Gastroesophageal sphincter (tissue), 4 donors: ENCODE measurements around the gene PRCP. TPM values are rescaled to one million over a fixed set of nuclear protein-coding genes. Genes with fewer than 3 reads are reported as not detected.
A peak's percentile ranks its signal among the peaks of the same experiment; 100 is the strongest.

Source experiments
- ATAC-seq: fragments of 150-250 bp; one replicate; pipeline ENCODE4 v1.9.1; 2016; ENCODE audit warnings: mild to moderate bottlenecking, moderate library complexity
- H3K27ac ChIP-seq, 4 donors: fragments of 200-600 bp; sonication (generic) in 3 of 4; 1 replicate in 3 of 4; 2 replicates in 1 of 4; pipeline ENCODE4 v1.5.1; 2016 to 2019
- H3K27me3 ChIP-seq: fragments of 200-600 bp; sonication (generic); one replicate; pipeline ENCODE4 v1.5.1; 2019
- H3K36me3 ChIP-seq, 2 donors: fragments of 200-600 bp; sonication (generic); one replicate each; pipeline ENCODE4 v1.5.1; 2019; ENCODE audit warnings: control low read depth in 1 of 2
- H3K4me1 ChIP-seq, 3 donors: fragments of 200-600 bp; sonication (generic); 1 replicate in 2 of 3; 2 replicates in 1 of 3; pipeline ENCODE4 v1.5.1; 2016 to 2019; ENCODE audit warnings: control low read depth in 2 of 3
- H3K4me3 ChIP-seq, 2 donors: fragments of 200-600 bp; sonication (generic); one replicate each; pipeline ENCODE4 v1.5.1; 2019; ENCODE audit warnings: mild to moderate bottlenecking in 1 of 2, moderate library complexity in 1 of 2
- H3K9me3 ChIP-seq, 3 donors: fragments of 200-600 bp; sonication (generic); one replicate each; pipeline ENCODE4 v1.5.1; 2017 to 2019; ENCODE audit warnings: control low read depth in 2 of 3
- CTCF ChIP-seq, 4 experiments: fragments of 200-600 bp in 2 of 4; fragments of 450-650 bp in 2 of 4; sonication (generic) in 1 of 4; IDR thresholded peaks; one replicate each; pipeline ENCODE4 v1.5.1; 2017 to 2019; ENCODE audit warnings: antibody characterized with exemption in 4 of 4, mild to moderate bottlenecking in 2 of 4, moderate library complexity in 2 of 4
- EP300 ChIP-seq: sonication (generic); formaldehyde crosslinking; IDR thresholded peaks from one replicate; pipeline ENCODE4 v1.6.1; 2017; ENCODE audit warnings: antibody characterized with exemption, mild to moderate bottlenecking
- POLR2A ChIP-seq, 2 donors: fragments of 450-650 bp; IDR thresholded peaks; one replicate each; pipeline ENCODE4 v1.6.1; 2017; ENCODE audit warnings: antibody characterized with exemption in 2 of 2, mild to moderate bottlenecking in 2 of 2, moderate library complexity in 1 of 2
- POLR2AphosphoS5 ChIP-seq: sonication (generic); formaldehyde crosslinking; IDR thresholded peaks from one replicate; pipeline ENCODE4 v1.6.1; 2017; ENCODE audit warnings: antibody characterized with exemption
- WGBS, 2 donors: methylation state at CpG; one replicate each; pipeline ENCODE4 v1.1.5; 2018; ENCODE audit warnings: low coverage in 1 of 2; 5-methylcytosine and 5-hydroxymethylcytosine counted together
- total RNA-seq, 4 donors: library from RNA; depleted of rRNA; stranded (reverse); fragments of >200 nt; gene quantifications; one replicate each; pipeline ENCODE4 v1.1.0, GENCODE V29; 2016

PRCP gene
- total RNA-seq, 4 donors from 2014 or later: 22.8 to 62.2 (median 42.4) TPM

DNA sequence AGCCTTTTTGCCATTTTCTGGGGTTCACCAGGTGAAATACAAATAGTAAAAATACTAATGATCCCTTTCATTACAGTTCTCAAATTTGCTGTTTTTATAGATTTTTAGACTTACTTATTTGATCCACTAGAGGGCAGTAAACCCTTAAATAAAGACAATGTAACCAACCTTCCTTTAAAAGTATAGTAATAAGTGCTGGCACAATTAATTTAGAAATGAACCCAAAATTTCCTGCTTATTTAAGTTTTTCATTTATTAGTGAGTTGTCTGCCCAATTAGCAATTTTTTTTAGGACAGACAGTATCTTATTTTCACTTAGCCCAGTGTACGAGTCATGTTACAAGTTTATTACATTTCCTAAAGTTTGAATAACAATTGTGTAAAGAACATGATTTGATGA, 6.0 kb upstream of the PRCP start:
- 42 to 47% methylated on average over 1 of the region's 1 CpG for WGBS, 2 donors
- Histone ChIP-seq H3K27me3 (no peaks in the 10 kb centered on the region), H3K4me1 (peaks cover 0 to 9% (median 0%) of the 10 kb centered on the region in 3 donors), H3K36me3 (no peaks in the 10 kb centered on the region), H3K4me3 (no peak overlapping the region), H3K9me3 (no peaks in the 10 kb centered on the region), H3K27ac (no peak overlapping the region)
- TF ChIP-seq CTCF (IDR thresholded peaks at IDR 0.05) (peak; percentile 52 to 63 (median 58)), EP300 (no peak)
- ATAC-seq: no peak

DNA sequence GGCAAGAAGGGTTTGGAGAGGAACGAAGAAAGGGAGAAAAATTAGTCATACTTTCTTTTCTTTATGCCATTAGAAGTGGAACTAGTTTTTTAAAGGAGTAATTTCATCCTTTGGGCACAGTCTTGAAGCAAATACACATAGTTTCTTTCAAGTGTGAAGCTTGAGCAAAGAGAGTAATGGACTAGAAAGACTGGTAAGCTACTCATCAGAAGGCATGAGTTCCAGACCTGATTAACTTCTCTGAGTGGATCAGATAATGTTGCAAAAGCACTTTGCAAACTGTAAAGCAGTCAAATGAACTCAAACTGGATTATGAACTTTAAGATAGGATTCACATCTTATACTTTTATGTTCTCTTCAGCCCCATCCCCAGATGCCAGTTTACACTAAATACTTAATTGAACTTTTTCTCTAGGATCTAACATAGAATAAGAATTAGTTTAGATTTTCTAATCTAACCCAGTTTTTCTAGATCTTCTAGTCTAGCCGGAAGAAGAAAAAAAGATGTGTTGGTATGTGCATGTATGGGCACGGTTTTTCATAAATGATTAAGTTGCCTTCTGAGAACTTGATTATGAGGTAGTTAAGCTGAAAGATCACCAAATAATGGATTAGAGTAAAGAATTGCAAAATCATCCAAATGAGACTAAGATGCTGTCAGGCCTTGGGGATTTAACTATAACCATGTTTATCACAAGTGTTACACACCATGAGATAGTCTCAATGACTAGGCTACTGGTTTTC, 3.8 kb upstream of the PRCP start:
- no peak for TF ChIP-seq POLR2A (IDR thresholded peaks at IDR 0.05)
- no peak for TF ChIP-seq CTCF (IDR thresholded peaks at IDR 0.05)
- no peak for TF ChIP-seq POLR2AphosphoS5
- no peak for TF ChIP-seq EP300
- H3K27me3 ChIP-seq: no peaks in the 10 kb centered on the region
- no peaks in the 10 kb centered on the region for H3K36me3 ChIP-seq
- no peaks in the 10 kb centered on the region for H3K9me3 ChIP-seq
- H3K4me1 ChIP-seq: peaks cover 3 to 21% (median 7%) of the 10 kb centered on the region in 3 donors
- 66 to 76% methylated on average over 3 of the region's 3 CpGs for WGBS, 2 donors
- no peak for ATAC-seq
- no peak overlapping the region for H3K4me3 ChIP-seq
- H3K27ac ChIP-seq: no peak overlapping the region

GRCh38 chr11:82902880-82903279, 2.6 kb upstream of the PRCP start:
- H3K9me3 ChIP-seq: no peaks in the 10 kb centered on the region
- peaks cover 3 to 31% (median 13%) of the 10 kb centered on the region in 3 donors for H3K4me1 ChIP-seq
- no peaks in the 10 kb centered on the region for H3K27me3 ChIP-seq
- no peak for ATAC-seq
- no peak overlapping the region for H3K27ac ChIP-seq
- TF ChIP-seq CTCF (IDR thresholded peaks at IDR 0.05): no peak
- no peak for TF ChIP-seq POLR2A (IDR thresholded peaks at IDR 0.05)
- no peak for TF ChIP-seq EP300
- no peak for TF ChIP-seq POLR2AphosphoS5
- 72 to 75% methylated on average over 3 of the region's 3 CpGs for WGBS, 2 donors
- H3K4me3 ChIP-seq: no peak overlapping the region
- H3K36me3 ChIP-seq: no peaks in the 10 kb centered on the region

GRCh38 chr11:82901922-82902485, 1.8 kb upstream of the PRCP start:
- ATAC-seq: no peak
- H3K4me1 ChIP-seq: peaks cover 3 to 31% (median 13%) of the 10 kb centered on the region in 3 donors
- peak overlapping the region; percentile 72 to 77 for H3K4me3 ChIP-seq
- no peaks in the 10 kb centered on the region for H3K36me3 ChIP-seq
- no peak for TF ChIP-seq EP300
- no peak for TF ChIP-seq POLR2A (IDR thresholded peaks at IDR 0.05)
- no peak for TF ChIP-seq POLR2AphosphoS5
- no peak for TF ChIP-seq CTCF (IDR thresholded peaks at IDR 0.05)
- no peaks in the 10 kb centered on the region for H3K9me3 ChIP-seq
- H3K27me3 ChIP-seq: no peaks in the 10 kb centered on the region
- 0 to 1% methylated on average over 12 to 15 of the region's 15 CpGs for WGBS, 2 donors
- H3K27ac ChIP-seq: peak overlapping the region in 3 of 4 donors; percentile 92 to 98 (median 93)
